Measurements from ENCODE around the gene CEL.
A peak's percentile ranks its signal among the peaks of the same experiment; 100 is the strongest.
"Not testable (repeated sequence)": the region's sequence is repeated elsewhere in the genome, so short reads cannot be mapped to it uniquely, and the experiment has no call there.

The CEL gene

GRCh38 chr9:133048595-133048994 lies 13.2 kb upstream of the CEL start:
- DNase-seq, result peak in 1 of 2 experiments; percentile 33

- DNase-seq, result no peak
Measured at GRCh38 chr9:133049043-133049442, 12.7 kb upstream of the CEL start.

GRCh38 chr9:133050142-133050541 lies 11.6 kb upstream of the CEL start:
- no peak for DNase-seq

GRCh38 chr9:133050781-133051180 lies 11.0 kb upstream of the CEL start:
- DNase-seq, result no peak

GRCh38 chr9:133051281-133051900 lies 10.4 kb upstream of the CEL start:
- no peak for DNase-seq

- no peak for DNase-seq
Measured at GRCh38 chr9:133051966-133052539, 9.7 kb upstream of the CEL start.

- no peak for DNase-seq
Measured at GRCh38 chr9:133054194-133054890, 7.4 kb upstream of the CEL start.

GRCh38 chr9:133054966-133055365 lies 6.8 kb upstream of the CEL start:
- DNase-seq, result no peak

GRCh38 chr9:133055788-133056420 lies 5.9 kb upstream of the CEL start:
- DNase-seq, result no peak

GRCh38 chr9:133056533-133056932 lies 5.2 kb upstream of the CEL start:
- DNase-seq, result no peak

GRCh38 chr9:133057006-133057405 lies 4.8 kb upstream of the CEL start:
- DNase-seq, result no peak

GRCh38 chr9:133057553-133057952 lies 4.2 kb upstream of the CEL start:
- DNase-seq, result no peak

- DNase-seq, result no peak
Measured at GRCh38 chr9:133058071-133058470, 3.7 kb upstream of the CEL start.

GRCh38 chr9:133058550-133059320 lies 3.0 kb upstream of the CEL start:
- DNase-seq, result peak in 1 of 2 experiments; percentile 9

- DNase-seq, result no peak
Measured at GRCh38 chr9:133059623-133060022, 2.2 kb upstream of the CEL start.

- no peak for DNase-seq
Measured at GRCh38 chr9:133060417-133060841, 1.4 kb upstream of the CEL start.

- not testable (repeated sequence) for DNase-seq
Measured at GRCh38 chr9:133061019-133061763, 590 bp upstream of the CEL start.

- not testable (repeated sequence) for DNase-seq
Measured at GRCh38 chr9:133062569-133062968, 788 bp downstream of the CEL start.

- no peak for DNase-seq
Measured at GRCh38 chr9:133063159-133063499, 1.3 kb downstream of the CEL start.

GRCh38 chr9:133063500-133064231 lies 1.9 kb downstream of the CEL start:
- DNase-seq, result no peak

GRCh38 chr9:133064241-133065069 lies 2.7 kb downstream of the CEL start:
- DNase-seq, result no peak

All from activated CD4-positive, alpha-beta T cell treated with anti-CD3 and anti-CD28 coated beads, Interleukin-2, amount 50 U/mL, for 48 hours (primary cell).